Measurements from ENCODE around the gene CACNA1A.

The CACNA1A gene

DNA sequence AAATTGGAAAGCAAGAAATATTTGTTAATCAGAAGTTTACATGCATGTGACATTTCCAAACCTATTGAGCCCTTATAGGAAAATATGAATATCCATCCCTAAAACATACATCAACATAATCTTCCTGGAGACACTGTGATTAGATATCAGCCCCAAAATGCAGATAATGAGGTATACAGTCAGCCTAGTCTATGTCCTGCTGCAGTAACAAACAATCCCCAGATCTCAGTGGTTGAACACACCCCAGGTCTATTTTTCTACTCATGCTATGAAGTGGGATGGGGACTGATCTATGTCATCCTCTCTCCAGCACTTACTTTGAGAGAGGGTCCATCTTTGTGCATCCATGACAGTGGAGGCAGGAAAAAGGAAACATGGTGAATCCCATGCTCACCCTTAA lies 31.2 kb downstream of the CACNA1A start:
- Mint-ChIP-seq H3K27ac (no peak overlapping the region), H3K4me1 (ENCODE audit: low read depth) (no peaks in the 10 kb centered on the region), H3K9me3 (peaks cover 39% of the 10 kb centered on the region), H3K4me3 (no peak overlapping the region), H3K27me3 (no peaks in the 10 kb centered on the region), H3K36me3 (ENCODE audit: low read depth) (no peaks in the 10 kb centered on the region)
- intact Hi-C loops (cut with micrococcal nuclease) = no loop called here

DNA sequence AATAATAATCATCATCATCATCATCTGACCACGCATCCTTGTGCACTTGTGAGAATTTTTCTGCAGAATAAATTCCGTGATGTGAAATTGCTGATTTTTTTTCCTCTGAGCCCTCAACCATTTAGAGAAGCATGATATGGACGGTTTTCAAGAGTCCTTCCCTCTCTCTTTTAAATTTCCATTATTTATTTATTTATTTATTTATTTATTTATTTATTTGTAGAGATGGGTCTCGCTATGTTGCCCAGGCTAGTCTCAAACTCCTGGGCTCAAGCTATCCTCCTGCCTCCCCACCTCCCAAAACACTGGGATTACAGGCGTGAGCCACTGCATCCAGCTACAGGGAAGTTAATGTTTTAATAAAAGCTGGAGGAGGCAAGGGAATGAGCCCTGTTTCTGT lies 39.6 kb downstream of the CACNA1A start:
- Mint-ChIP-seq H3K9me3 (no peaks in the 10 kb centered on the region), H3K4me3 (no peak overlapping the region), H3K27me3 (no peaks in the 10 kb centered on the region), H3K36me3 (ENCODE audit: low read depth) (no peaks in the 10 kb centered on the region), H3K4me1 (ENCODE audit: low read depth) (no peaks in the 10 kb centered on the region), H3K27ac (no peak overlapping the region)
- intact Hi-C loops (cut with micrococcal nuclease) = no loop called here

DNA sequence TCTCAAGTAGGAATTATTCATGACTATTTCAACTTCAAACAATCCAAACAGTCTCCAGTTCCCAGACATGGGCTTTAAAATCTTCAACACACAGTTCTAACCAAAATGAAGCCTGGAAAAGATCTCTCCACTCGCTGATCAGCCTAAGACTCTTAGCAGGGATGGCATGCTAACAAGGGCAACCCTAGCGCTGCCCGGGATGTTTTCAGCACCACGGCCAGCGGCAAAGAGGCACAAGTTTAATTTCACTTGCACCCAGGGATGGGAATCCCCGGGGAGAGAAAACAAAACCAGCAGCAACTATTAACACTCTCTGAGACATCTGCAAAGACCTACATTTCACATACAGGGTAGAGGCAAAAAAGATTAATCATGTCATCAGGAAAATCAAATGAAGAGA lies 43.0 kb downstream of the CACNA1A start:
- no peaks in the 10 kb centered on the region for H3K9me3 Mint-ChIP-seq
- no peaks in the 10 kb centered on the region for H3K4me1 Mint-ChIP-seq (ENCODE audit: low read depth)
- no peaks in the 10 kb centered on the region for H3K36me3 Mint-ChIP-seq (ENCODE audit: low read depth)
- H3K4me3 Mint-ChIP-seq = no peak overlapping the region
- no peak overlapping the region for H3K27ac Mint-ChIP-seq
- intact Hi-C loops (cut with micrococcal nuclease) = no loop called here
- H3K27me3 Mint-ChIP-seq = peaks cover 5% of the 10 kb centered on the region

DNA sequence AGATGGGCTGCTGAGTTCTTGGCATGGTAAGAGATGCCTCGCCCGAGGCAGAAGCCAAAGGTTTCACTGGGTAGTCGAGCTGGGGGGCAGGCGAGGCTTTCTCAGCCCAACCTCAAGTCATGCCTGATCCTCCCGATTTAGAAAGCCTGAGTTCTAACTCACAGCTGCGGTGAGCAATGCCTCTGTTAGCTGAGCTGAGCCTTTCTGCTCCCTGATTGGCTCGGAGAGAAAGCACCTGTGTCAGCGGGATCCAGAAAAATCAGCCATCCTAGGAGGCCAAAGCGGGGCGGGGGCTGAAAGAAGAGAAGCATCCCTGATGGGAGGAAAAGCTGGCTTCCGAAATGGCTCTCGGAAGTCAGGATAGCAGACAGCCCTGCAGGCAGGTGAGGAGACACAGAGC lies 44.7 kb downstream of the CACNA1A start:
- Mint-ChIP-seq H3K4me1 (ENCODE audit: low read depth) (no peaks in the 10 kb centered on the region), H3K27me3 (peaks cover 5% of the 10 kb centered on the region), H3K27ac (no peak overlapping the region), H3K9me3 (no peaks in the 10 kb centered on the region), H3K36me3 (ENCODE audit: low read depth) (no peaks in the 10 kb centered on the region), H3K4me3 (no peak overlapping the region)
- intact Hi-C loops (cut with micrococcal nuclease) = no loop called here

DNA sequence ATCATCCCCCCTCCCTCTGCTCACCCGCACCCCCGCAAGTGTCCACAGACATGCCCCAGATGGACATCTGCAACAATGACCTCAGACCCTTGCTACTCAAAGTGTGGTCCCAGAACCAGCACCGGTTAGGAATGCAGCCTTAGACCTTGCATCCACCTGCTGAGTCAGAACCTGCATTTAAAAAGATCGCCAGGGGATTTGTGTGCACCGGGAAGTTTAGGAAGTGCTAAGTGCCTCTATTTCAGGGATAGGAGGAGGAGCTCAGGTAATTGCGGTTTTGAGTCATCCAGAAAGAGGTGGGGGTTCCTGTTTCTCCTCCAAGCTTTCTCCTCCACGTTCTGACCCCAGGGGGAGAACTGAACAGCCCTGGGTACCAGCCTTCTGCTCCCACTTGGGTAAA lies 46.2 kb downstream of the CACNA1A start:
- no peaks in the 10 kb centered on the region for H3K4me1 Mint-ChIP-seq (ENCODE audit: low read depth)
- no peaks in the 10 kb centered on the region for H3K9me3 Mint-ChIP-seq
- intact Hi-C loops (cut with micrococcal nuclease) = no loop called here
- H3K4me3 Mint-ChIP-seq = no peak overlapping the region
- no peaks in the 10 kb centered on the region for H3K36me3 Mint-ChIP-seq (ENCODE audit: low read depth)
- H3K27me3 Mint-ChIP-seq = peaks cover 5% of the 10 kb centered on the region
- H3K27ac Mint-ChIP-seq = no peak overlapping the region

DNA sequence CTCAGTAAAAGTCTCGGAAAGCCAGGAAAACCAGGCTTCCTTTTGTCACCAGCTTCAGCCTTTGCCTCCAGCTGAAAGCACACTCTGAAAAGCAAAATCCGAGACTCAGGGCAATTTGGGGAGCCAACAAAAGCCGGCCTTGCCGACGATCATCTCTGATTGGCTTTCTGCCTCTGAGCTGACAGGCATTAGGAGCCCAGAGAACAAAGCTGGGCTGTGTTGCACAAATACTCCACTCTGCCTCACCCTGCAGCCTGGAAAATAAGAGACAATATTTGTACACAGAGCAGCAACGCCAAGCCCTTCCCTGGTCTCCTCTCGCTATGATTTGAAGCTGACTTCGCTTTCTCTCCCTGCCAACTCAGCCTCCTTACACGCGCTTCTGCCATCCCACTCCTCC lies 46.9 kb downstream of the CACNA1A start:
- Mint-ChIP-seq H3K4me3 (no peak overlapping the region), H3K4me1 (ENCODE audit: low read depth) (no peaks in the 10 kb centered on the region), H3K27me3 (peaks cover 5% of the 10 kb centered on the region), H3K36me3 (ENCODE audit: low read depth) (no peaks in the 10 kb centered on the region), H3K9me3 (no peaks in the 10 kb centered on the region), H3K27ac (no peak overlapping the region)
- intact Hi-C loops (cut with micrococcal nuclease) = no loop called here

DNA sequence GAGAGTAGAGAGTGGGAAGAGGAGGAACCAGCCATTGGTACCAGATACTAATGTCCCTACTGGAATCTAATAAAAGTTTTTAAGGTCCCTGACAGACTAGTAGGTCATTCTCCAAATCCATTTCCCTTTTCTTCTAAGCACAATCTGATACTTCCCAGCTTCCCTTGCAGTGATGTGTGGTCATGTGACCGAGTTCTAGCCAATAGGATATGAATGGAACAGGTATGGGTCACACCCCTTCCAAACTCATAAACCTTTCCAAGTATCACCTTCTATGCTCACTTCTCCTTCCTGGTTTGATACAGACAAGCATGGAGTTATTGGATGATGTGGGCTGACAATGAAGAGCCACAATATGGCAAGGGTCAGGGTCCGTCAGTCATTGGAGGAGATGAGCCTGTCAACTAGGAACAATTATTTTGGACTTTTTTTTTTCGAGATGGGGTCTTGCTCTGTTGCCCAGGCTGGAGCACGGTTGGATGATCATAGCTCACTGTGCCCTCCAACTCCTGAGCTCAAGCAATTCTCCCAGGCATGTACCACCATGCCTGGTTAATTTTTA lies 54.8 kb downstream of the CACNA1A start:
- Mint-ChIP-seq H3K4me1 (ENCODE audit: low read depth) (no peaks in the 10 kb centered on the region), H3K36me3 (ENCODE audit: low read depth) (no peaks in the 10 kb centered on the region), H3K9me3 (peaks cover 34% of the 10 kb centered on the region), H3K27ac (no peak overlapping the region), H3K4me3 (no peak overlapping the region), H3K27me3 (no peaks in the 10 kb centered on the region)
- intact Hi-C loops (cut with micrococcal nuclease) = no loop called here

DNA sequence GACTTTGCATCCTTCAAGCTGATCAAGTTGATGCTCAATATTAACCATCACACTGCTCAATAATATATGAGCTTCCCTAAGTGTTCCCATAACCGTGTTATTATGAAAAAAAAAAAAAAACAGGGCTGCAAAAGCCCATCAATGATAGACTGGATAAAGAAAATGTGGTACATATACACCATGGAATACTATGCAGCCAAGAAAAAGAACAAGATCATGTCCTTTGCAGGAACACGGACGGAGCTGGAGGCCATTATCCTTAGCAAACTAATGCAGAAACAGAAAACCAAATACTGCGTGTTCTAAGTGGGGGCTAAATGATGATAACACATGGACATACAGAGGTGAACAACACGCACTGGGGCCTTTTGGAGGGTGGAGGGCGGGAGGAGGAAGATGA lies 58.3 kb downstream of the CACNA1A start:
- no peaks in the 10 kb centered on the region for H3K27me3 Mint-ChIP-seq
- no peak overlapping the region for H3K4me3 Mint-ChIP-seq
- H3K9me3 Mint-ChIP-seq = peaks cover 33% of the 10 kb centered on the region
- H3K4me1 Mint-ChIP-seq (ENCODE audit: low read depth) = no peaks in the 10 kb centered on the region
- H3K36me3 Mint-ChIP-seq (ENCODE audit: low read depth) = no peaks in the 10 kb centered on the region
- H3K27ac Mint-ChIP-seq = no peak overlapping the region
- intact Hi-C loops (cut with micrococcal nuclease) = no loop called here

DNA sequence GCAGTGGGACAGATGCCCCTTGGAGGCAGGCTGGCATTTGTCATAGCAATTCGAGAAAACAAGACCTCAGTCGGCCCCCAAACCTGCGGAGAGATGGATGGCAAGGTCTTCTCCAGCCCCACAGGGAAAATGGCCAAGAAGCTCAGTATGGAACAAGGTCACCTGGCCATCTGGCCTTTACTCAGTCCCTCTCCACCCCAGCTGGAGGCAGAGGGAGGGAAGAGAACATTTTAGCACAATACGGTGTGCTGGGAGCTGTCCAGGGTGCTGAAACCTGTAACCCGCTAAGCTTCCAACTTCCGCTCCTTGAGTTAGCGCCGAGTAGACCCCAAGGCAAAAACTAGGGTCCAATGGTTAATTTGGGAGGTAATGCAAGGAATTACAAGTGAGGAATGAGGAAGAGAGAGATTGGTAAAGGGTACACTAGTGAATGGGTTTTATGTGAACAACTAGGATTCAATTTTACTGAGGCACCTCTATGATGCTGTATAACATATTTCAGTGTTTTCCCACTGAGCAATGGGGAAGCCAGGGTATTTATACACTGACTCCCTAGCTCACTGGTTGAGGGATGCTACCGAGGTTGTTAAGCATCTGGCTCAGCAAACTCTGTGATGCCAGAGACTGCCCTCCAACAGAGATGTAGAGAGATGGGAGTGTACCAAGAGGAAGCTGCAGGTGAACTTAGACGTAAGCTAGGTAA lies 64.3 kb downstream of the CACNA1A start:
- no peak overlapping the region for H3K27ac Mint-ChIP-seq
- no peaks in the 10 kb centered on the region for H3K4me1 Mint-ChIP-seq (ENCODE audit: low read depth)
- H3K36me3 Mint-ChIP-seq (ENCODE audit: low read depth) = no peaks in the 10 kb centered on the region
- no peak overlapping the region for H3K4me3 Mint-ChIP-seq
- H3K9me3 Mint-ChIP-seq = no peaks in the 10 kb centered on the region
- intact Hi-C loops (cut with micrococcal nuclease) = no loop called here
- H3K27me3 Mint-ChIP-seq = no peaks in the 10 kb centered on the region

DNA sequence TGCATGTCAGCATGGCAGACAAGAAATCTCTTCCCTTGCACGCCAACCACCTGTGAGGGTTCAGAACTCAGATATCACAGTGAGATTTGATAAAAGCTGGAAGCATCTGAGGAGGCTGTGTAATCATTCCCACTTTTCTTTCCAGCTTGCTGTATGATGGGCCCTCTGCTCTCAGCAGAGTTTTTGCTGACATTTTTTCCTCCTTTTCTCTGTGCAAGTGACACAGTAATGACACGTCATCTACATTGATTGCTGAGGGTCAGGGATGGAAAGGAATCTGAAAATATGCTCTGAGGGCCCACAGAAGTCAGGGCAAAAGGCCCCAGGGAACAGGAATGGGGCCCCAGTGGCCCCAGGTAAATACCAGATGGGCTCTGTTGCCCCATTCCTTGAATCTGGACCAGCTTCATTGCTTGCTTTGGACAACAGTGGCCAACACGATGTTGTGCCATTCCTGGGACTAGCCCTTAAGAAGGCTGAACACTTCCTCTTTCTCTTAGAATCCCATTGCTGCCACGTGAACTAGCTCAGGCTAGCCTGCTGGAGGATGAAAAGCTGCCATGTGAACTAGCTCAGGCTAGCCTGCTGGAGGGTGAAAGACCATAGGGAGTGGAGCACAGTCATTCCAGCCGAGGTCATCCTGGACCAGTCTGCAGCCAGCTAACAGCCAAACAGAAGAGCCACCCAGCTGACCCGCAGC lies 68.2 kb downstream of the CACNA1A start:
- H3K36me3 Mint-ChIP-seq (ENCODE audit: low read depth) = no peaks in the 10 kb centered on the region

DNA sequence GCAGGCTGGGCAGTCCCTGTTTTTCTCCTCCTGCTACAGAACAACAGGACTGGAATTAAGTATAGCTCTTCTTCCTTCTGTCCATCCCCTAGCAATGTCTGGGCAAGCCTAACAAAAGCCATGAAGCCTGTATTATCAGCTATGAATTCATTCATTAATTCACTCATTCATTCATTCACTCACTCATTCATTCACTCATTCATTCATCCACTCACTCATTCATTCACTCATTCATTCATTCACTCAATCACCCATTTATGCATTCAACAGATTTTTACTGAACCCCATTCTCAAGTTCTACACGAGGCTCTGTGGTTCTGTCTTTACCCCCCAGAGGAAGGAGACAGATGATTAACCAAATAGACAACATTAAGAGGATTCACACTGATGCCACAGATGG lies 69.9 kb downstream of the CACNA1A start:
- H3K27ac Mint-ChIP-seq = no peak overlapping the region
- H3K36me3 Mint-ChIP-seq (ENCODE audit: low read depth) = no peaks in the 10 kb centered on the region

More for the DNA sequence above, 68.2 kb downstream of the CACNA1A start:
- no peaks in the 10 kb centered on the region for H3K27me3 Mint-ChIP-seq
- H3K4me3 Mint-ChIP-seq = no peak overlapping the region
- H3K9me3 Mint-ChIP-seq = no peaks in the 10 kb centered on the region
- intact Hi-C loops (cut with micrococcal nuclease) = no loop called here
- no peaks in the 10 kb centered on the region for H3K4me1 Mint-ChIP-seq (ENCODE audit: low read depth)
- no peak overlapping the region for H3K27ac Mint-ChIP-seq

DNA sequence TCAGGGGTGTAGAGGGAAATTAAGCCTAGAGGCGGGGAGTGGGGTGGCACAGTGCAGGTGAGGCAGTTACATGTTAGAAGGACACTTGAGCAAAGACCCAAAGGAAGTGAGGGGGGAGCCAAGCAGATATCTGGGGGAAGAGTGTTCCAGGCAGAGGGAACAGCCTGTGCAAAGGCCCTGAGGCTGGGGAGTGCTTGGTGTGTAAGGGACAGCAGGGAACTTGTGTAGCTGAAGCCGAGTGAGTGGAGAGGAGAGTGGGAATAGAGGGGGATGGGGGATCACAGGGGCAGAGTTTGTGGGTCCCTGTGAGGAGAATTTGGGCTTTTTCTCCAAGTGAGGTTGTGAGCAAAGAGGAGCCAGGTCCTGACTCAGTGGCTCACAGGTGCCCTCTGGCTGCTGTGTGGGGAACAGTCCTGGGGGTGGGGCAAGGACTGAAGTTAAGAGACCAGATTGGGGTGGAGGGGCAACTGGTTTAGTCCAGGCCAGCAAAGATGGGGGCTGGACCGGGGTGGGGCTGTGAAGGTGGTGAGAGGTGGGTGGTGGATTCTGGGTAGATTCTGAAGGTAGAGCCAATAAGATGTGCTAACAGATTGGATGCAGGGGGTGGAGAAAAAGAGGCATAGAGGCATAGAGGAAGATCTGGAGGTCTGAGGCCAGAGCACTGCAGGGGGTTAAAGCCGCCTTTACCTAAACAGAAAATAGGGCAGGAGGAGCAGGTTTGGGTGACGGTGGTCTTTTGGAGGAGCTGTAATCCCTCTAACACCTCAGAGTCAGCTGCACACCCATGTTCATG lies 75.3 kb downstream of the CACNA1A start:
- Mint-ChIP-seq H3K36me3 (ENCODE audit: low read depth) (no peaks in the 10 kb centered on the region), H3K27me3 (peaks cover 8% of the 10 kb centered on the region), H3K27ac (no peak overlapping the region), H3K4me3 (no peak overlapping the region), H3K4me1 (ENCODE audit: low read depth) (no peaks in the 10 kb centered on the region), H3K9me3 (no peaks in the 10 kb centered on the region)
- intact Hi-C loops (cut with micrococcal nuclease) = loop anchor here (1.0 kb wide), 1 partner anchor 154 kb away; no protein-coding TSS in a partner anchor

More for the DNA sequence above, 69.9 kb downstream of the CACNA1A start:
- intact Hi-C loops (cut with micrococcal nuclease) = no loop called here
- Mint-ChIP-seq H3K4me3 (no peak overlapping the region), H3K9me3 (no peaks in the 10 kb centered on the region), H3K27me3 (no peaks in the 10 kb centered on the region), H3K4me1 (ENCODE audit: low read depth) (no peaks in the 10 kb centered on the region)

DNA sequence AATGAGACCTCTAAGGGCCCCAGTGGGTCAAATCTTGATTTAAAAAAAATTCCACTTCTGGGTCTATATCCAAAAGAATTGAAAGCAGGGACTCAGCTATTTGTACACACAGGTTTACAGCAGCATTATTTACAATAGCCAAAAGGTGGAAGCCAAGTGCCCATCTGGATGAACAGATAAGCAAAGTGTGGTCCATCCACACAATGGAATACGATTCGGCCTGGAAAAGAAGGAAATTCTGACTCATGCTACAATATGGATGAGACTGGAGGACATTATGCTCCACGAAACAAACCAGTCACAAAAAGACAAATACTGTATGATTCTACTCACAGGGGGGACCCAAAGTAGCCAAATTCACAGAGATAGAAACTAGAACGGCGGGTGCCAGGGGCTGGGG lies 76.7 kb downstream of the CACNA1A start:
- Mint-ChIP-seq H3K27me3 (peaks cover 8% of the 10 kb centered on the region), H3K4me1 (ENCODE audit: low read depth) (no peaks in the 10 kb centered on the region), H3K4me3 (no peak overlapping the region), H3K36me3 (ENCODE audit: low read depth) (no peaks in the 10 kb centered on the region), H3K9me3 (no peaks in the 10 kb centered on the region), H3K27ac (no peak overlapping the region)
- intact Hi-C loops (cut with micrococcal nuclease) = no loop called here

DNA sequence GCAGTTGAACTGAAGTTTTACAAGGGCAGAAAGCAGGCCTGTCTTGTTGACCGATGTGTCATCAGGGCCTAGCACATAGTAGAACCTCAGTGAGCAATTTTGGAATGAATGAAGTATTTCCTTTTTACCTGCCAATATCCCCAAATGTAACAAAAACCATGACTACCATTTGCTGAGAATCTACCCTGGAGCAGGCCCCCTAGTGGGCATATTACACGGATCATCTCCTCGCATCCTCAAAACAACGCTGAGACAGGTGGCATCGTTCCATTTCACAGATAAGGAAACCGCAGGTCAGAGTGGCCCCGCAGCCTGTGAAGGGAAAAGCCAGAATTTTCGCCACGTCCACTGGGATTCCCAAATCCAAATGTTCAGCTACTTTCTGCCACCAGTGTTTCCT lies 77.9 kb downstream of the CACNA1A start:
- intact Hi-C loops (cut with micrococcal nuclease) = no loop called here
- no peak overlapping the region for H3K4me3 Mint-ChIP-seq
- H3K27ac Mint-ChIP-seq = no peak overlapping the region
- no peaks in the 10 kb centered on the region for H3K4me1 Mint-ChIP-seq (ENCODE audit: low read depth)
- H3K27me3 Mint-ChIP-seq = peaks cover 8% of the 10 kb centered on the region
- no peaks in the 10 kb centered on the region for H3K36me3 Mint-ChIP-seq (ENCODE audit: low read depth)
- H3K9me3 Mint-ChIP-seq = no peaks in the 10 kb centered on the region

Data from dendritic cell treated with granulocyte-macrophage colony-stimulating factor and Interleukin-4, amounts not matched to agents 40 ng/mL and 50 ng/mL, for 4 days (primary cell).